Cardiac fibroblast (primary cell): Measurements from ENCODE around the gene CRIM1.

Experiments used
- DNase-seq, 2 donors: peaks; one replicate each; pipeline versions ENCODE4 v3.0.0 to v3.0.0-alpha.2; 2010; ENCODE audit warnings: low read depth in 2 of 2
- H3K4me3 ChIP-seq, 2 donors: replicated peaks in 1 of 2; 1 replicate in 1 of 2; 2 replicates in 1 of 2; pipeline ENCODE4 v1.5.1; 2011; ENCODE audit warnings: low read depth in 2 of 2, low read length in 2 of 2, mild to moderate bottlenecking in 2 of 2, moderate library complexity in 1 of 2
- TF ChIP-seq, protein P1 (sequence below): IDR thresholded peaks from one replicate; pipeline ENCODE4 v1.5.1; 2011; ENCODE audit warnings: low read depth, mild to moderate bottlenecking, low read length, inconsistent platforms

The CRIM1 gene

DNA sequence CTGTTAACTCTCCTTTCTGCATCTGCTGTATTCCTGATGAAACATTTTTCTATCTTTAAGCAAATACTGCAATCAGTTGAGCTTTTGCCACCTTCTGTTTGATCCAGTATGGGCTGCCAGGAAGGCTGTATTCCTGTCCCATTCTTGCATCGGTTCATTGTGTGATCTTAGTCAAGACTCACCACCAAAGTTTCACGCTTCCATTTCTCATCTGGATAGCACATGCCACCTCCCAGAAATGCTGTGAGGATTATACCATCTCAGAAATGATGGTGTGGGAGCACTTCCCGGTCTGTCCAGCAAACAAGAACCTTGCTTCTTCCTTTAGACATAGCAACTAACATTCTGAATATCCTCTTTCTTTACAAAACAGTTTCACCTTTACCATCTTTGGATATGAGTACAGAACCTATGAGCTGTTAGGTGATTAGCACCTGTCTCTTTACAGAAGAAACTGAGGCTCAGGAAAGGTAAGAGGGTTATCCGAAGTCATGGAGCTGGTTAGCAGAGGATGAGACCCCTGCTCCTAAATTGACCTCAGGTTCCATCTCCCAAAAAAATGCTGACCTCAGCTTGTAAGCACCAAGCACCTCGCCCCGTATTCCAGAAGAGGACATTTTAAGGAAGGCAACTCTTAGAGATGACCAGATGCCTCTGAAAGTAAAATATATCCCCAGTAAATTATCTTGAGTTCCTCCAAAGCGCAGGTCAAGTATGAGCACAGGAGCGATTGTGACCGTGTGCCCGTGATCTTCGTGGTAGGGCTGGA is 185.6 kb downstream of the CRIM1 start:
- TF ChIP-seq, protein P1, sequence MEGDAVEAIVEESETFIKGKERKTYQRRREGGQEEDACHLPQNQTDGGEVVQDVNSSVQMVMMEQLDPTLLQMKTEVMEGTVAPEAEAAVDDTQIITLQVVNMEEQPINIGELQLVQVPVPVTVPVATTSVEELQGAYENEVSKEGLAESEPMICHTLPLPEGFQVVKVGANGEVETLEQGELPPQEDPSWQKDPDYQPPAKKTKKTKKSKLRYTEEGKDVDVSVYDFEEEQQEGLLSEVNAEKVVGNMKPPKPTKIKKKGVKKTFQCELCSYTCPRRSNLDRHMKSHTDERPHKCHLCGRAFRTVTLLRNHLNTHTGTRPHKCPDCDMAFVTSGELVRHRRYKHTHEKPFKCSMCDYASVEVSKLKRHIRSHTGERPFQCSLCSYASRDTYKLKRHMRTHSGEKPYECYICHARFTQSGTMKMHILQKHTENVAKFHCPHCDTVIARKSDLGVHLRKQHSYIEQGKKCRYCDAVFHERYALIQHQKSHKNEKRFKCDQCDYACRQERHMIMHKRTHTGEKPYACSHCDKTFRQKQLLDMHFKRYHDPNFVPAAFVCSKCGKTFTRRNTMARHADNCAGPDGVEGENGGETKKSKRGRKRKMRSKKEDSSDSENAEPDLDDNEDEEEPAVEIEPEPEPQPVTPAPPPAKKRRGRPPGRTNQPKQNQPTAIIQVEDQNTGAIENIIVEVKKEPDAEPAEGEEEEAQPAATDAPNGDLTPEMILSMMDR = no peak
- DNase-seq = no peak
- no peak overlapping the region for H3K4me3 ChIP-seq

DNA sequence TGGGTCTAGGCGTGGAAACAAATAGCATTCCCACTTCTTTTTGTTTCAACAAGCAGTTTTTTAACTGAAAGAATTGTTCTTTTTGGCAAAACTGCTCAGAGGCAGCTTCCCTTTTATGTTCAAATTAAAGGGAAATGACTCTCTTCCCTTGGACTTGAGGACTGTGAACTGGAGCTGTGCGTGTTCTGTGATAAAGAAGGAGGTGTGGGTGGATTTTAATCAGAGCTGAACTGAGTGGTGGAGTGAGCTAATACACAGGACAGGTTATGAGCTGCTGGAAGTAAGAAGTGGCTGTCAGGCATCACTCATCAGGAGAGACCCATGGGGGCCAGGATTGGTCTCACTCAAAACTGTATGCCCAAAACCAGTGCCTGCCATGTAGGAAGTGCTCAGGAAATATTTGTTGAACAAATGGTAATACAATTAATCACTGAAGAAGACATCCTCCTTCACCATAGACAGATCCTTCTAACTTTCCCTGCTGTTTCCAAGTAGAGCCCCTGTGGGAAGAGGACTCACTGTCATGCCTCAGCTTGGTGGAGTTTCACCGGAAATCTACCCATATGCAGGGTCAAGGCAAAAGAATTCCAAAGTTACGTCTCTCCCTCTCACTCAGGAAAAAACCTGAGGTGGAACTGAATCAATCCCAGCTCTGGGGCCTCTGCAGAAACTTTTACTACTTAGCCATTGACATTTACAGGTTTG is 186.5 kb downstream of the CRIM1 start:
- TF ChIP-seq, protein P1 = no peak
- H3K4me3 ChIP-seq = no peak overlapping the region
- no peak for DNase-seq

DNA sequence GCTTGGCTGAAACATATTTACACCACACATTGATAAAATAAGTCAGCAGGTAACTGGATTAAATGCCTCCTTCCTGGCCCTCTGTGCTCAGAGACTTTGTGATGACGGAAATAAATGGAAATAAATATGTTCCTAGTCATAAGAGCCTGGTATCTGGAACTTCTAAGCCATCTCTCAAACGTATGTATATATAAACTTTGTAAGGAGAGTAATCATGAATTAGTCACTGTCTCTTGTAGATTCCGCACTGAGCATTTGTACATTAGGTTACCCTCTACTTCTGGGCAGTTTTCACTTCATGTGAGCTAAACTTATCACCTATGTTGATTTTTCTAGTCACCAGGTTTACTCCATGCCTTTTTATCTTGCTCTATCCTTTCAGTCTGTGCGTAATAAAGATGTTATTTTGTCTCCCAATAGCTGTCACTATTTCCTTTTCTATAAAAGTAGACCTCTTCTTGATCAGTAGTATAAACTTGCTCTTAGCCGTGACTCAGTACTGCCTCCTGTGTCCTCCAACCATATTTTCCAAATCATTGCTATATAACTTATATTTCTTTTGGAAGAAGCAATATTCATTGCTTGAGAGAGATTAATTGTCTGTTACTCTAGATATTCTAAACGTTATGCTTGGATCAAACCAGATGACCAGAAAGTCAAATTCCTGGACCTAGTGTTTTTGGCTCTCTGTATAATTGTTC is 189.2 kb downstream of the CRIM1 start:
- DNase-seq = peak in 1 of 2 donors; percentile 54
- H3K4me3 ChIP-seq = no peak overlapping the region
- TF ChIP-seq, protein P1 = peak; percentile 49

DNA sequence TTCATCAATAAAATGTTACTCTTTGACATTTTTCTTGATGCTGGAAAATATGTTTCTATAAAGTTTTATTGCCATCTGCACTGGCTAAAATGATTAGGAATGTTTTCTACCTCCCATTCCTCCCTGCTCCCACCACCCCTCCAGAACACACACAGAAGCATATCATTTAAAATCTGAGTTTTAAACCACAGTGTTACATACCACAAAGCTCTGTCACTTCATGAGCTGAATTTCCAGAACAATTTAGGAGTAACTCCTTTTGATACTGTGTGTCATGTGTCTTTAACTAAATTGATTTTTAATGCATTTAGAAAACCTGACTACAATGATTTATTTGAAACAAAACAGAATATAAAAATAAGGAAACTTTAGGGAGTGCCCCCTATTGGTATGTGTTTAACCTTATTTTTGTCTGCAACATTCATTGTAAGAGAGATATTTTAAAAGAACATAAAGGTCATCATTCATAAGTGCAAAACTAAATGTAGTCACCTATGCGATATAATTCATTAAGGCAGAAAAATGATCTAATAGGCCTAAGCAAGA is 190.4 kb downstream of the CRIM1 start:
- no peak for DNase-seq
- TF ChIP-seq, protein P1 = peak; percentile 8
- no peak overlapping the region for H3K4me3 ChIP-seq

DNA sequence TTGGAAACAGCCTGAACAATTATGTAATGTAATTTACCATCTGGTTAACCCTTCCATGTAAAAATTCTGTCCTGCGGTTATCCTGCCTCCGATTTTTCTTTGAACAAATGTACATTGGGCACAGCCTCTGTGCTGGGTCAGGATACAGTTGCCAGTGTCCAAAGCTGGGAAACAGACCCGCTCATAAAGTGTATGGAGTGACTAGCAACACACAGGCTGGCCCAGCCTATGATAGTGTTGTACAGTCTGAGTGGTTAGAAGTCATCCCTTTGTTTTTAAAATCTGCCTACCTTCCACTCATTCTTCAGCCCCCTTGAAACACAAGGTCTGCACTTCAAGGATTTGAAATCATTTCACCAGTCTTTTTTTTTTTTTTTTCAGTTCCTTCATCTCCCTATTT is 192.3 kb downstream of the CRIM1 start:
- TF ChIP-seq, protein P1 = no peak
- no peak overlapping the region for H3K4me3 ChIP-seq
- no peak for DNase-seq

DNA sequence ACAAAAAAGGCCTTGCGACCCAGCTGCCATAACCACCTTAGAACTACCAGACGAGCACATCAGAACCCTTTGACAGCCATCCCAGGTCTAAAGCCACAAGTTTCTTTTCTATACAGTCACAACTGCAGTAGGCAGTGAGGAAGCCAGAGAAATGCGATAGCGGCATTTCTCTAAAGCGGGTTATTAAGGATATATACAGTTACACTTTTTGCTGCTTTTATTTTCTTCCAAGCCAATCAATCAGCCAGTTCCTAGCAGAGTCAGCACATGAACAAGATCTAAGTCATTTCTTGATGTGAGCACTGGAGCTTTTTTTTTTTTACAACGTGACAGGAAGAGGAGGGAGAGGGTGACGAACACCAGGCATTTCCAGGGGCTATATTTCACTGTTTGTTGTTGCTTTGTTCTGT is 193.6 kb downstream of the CRIM1 start:
- DNase-seq = peak; percentile 51 to 70
- TF ChIP-seq, protein P1 = no peak

More for the DNA sequence above, 193.6 kb downstream of the CRIM1 start:
- no peak overlapping the region for H3K4me3 ChIP-seq
